Stimulated activated CD4-positive, alpha-beta T cell treated with anti-CD3 and anti-CD28 coated beads, Interleukin-2, amount 100 ng/mL, for 24 hours (primary cell): ENCODE measurements around the gene USH2A.
"Not testable (repeated sequence)": the region's sequence is repeated elsewhere in the genome, so short reads cannot be mapped to it uniquely, and the experiment has no call there.

Experiments
- DNase-seq, 2 donors: peaks; one replicate each; pipeline ENCODE4 v3.0.0-alpha.2; 2020

The USH2A gene

DNA sequence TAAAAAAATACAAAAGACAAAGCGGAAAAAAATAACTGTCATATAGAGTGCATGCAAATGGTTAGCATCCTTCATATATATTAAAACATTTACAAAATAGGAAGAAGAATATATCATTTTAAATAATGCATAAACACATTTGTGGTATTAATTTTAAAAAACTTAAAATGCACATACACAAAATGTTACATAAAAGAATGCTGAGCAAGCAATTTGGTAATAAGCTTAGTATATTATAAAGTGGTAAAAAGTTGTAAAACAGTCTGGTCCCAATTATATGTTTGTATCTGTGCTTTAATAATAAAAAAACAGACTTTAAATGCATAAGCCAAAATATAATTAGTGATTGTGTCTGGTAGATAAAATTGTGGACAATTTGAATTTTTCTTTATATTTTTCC lies 394.6 kb downstream of the USH2A start:
- no peak for DNase-seq

DNA sequence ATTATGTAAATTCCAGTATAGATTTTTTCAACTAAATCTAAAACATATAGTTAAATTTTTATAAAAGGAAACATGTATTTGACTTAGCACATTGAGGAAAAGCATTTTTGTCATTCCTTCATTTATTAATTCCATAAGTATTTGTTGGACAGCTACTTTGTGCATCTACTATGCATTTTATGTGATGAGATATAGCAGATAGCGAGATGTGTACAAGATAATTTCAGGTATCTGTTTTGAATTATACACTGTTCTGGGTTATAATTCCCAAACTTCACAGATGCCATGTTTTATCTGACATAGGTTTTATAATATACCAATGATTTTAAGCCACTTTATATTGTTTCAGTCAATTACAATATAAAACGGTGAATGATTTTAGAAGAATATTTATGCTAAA lies 398.7 kb downstream of the USH2A start:
- no peak for DNase-seq

DNA sequence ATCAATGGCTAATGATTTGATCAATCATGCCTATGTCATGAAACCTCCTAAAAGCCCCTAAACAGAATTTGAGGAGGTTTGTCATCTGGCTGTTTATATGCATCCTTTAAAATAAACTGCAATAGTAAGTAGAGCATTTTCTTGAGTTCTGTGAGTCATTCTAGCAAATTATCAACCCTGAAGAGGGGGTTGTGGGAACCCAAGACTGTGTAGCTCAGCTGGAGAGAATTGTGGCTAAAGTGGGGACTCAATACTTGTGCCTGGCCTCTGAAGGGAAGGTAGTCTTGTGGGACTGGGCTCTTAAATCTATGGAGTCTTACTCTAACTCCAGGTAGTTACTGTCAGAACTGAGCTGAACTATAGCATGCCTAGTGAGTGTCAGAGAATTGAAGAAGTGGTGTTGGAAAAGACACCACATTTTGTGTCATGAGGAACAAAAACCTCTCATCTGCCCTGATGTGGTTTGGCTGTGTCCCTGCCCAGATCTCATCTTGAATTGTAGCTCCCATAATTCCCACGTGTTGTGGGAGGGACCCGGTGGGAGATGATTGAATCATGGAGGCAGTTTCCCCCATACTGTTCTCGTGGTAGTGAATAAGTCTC lies 402.4 kb downstream of the USH2A start:
- no peak for DNase-seq

DNA sequence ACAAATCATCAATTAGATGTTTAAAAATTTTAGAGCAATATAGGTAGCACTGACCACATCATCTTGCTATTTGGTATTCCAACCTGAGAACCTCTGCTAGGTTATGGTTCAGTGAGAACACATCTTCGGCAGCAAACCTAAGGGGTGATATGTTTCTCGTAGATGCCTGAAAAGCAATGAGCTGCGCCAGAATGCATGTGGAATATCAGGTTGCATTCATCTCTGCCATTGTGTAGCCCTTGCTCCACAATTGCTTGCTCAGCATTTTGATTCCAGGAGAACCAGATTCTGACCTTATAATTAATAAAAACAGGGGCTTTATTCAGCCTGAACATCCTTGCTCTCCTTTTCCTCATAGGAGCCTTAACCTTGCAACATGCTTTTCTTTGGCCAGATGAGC lies 408.1 kb downstream of the USH2A start:
- DNase-seq, result no peak

DNA sequence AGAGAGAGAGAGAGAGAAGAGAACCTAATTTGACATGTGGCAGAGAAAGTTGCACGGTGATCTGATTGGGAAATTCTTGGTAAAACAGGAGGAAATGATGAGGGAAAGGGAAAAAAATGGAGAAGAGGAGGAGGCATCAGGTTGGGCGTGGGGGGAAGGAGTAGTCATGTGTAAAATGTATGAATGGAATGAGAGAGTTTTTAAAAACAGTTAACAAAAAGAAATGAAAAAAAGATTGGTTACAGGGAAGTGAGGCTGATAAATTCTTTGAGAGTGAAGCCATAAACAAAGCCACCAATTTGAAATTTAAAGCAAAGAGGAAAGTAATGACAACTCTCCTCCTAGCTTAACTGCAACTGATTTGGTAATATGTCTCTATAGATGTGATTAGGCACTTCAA lies 409.2 kb downstream of the USH2A start:
- DNase-seq, result no peak

DNA sequence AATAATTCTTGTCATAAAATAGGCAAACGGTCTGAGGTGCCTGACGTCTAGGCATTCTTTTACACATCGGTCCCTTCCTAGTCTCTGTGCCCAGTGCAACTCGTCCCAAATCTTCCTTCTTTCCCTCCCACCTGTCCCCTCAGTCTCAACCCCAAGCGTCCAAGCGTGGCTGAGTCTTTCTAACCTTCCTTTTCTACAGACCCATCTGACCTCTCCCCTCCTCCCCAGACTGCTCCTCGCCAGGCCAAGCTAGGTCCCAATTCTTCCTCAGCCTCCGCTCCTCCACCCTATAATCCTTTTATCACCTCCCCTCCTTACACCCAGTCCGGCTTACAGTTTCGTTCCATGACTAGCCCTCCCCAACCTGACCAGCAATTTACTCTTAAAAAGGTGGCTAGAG lies 413.8 kb downstream of the USH2A start:
- not testable (repeated sequence) for DNase-seq

DNA sequence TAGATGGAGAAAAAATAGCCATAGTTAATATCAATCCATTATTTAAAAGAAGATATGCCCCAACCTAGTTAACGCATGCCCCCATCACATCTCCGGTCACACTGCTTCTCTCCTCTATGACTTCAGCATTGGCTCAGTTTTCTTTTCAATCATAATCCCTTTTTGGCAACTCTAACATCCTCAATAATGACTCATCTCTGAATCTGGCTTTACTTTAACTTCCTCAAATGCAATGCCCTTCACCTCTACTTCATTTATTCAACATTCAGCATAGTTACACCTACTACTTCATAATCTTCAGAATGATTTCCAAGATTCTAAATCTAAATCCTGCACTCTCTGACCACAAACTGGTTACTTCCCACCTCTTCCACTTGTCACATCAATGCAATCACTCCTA lies 417.3 kb downstream of the USH2A start:
- DNase-seq, result no peak

DNA sequence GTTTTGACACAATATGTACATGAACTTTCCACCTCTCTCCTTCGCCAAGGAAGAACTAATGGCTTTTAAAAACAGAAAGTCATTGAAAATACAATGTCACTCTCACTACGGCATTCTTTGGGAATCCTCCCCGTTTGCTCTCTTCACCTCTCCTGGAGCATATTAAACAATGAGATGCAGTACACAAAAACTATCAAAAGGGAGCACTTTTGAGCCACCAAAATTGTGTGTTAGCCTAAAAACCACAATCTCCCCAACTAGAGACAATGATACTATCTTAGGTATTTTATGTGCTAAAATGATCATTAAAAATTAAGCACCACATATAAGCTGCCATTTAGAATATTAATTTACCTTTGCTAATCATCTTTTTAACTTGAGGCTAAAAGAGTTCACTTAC lies 430.6 kb downstream of the USH2A start:
- DNase-seq, result no peak

DNA sequence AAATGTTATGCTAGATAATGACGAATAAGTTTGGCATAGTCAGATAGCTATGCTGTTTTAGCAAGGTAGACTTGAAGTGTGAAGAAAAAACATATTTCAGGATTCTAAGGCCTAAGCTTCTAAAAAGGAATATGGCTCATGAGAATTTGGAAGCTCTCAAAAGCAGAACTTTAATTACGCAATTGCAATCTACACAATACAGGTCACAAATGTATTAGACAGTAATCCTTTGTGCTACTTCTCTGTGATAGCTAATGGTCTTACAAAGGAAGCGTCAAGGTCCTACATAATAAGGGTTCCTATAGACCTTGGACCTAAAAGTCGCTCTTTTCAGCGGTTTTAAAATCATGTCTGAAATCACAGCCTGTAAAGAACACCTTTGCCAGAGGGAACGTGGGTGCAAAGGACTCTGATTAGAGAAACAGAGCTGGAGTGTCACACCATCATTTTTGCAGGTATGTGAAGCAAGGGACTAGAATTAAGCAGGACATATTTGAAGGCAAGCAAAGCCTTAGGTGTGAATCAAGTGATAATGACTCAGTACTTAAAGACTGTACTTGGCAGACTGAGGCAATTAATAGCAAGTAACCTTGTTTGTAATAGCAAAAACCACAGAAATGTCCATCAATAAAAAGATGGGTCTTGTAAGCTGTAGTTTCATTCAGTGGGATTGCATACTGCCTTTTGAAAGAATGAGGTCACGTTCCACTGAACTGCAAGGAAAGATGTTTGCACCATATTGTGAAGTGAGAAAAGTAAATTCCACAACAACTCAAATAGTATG lies 436.0 kb downstream of the USH2A start:
- no peak for DNase-seq

DNA sequence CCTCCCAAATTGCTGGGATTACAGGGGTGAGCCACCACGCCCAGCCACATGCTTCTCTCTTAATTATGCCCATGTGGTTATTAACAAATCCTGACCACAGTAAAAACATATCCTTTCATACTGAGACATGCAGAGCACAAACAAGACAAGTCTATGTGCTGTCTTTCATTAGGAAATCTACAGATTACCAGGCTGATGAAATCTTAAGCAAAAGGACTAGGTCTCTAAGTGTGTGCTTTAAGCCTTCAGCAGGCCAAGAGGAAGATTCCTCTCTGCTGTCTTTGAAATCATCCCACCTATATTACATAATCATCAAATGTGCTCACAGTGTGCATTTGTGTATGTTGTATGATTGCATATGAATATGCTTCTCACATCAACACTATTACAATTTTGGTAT lies 436.8 kb downstream of the USH2A start:
- DNase-seq, result no peak

DNA sequence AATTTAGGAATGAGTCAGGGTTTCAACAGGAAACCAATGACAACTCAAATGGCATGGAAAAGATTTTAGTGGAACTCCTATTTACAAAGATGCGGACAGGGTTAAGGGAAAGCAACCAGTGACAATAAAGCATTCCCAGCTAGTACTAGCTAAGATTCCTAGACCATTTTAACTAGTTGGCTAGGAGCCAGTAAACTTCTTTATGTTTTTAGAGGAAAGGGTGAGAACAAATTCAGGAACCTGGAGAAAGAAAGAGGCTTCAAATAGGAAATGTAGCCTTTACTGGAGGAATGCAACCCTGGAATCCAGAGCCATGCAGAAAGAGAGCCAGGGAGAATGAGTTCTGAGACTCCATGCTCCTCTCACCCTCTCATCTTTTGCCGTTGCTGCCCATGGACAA lies 439.6 kb downstream of the USH2A start:
- DNase-seq, result no peak

DNA sequence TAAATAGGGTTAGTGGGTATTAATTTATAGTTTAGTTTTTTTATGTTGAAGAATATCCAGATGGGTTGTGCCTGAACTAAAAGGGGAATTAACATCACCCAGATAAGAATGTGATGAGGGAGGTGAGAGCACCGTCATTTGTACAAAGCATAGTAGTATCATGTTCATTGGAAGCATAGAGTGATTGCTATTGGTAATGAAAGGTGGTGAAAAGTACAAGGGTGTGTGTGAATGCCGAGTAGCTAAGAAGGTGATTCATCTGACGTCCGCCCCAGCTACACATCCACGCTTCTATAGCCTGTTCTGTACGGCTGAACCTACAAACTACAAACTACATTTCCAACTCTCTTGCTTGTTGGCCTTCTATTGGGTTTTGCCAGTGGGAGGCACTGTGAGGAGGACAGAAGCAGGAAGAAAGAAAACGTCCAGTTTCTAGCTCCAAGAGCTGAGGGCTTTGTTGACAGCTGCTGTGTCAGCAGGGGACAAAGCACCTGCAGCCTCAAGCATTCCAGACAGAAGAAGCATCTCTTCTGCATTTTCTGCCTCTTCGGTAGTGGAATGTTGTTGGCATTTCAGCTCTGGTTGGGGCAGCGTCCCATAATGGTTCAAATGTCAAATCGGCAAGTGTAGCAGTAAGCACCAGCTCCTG lies 451.3 kb downstream of the USH2A start:
- DNase-seq, result no peak

DNA sequence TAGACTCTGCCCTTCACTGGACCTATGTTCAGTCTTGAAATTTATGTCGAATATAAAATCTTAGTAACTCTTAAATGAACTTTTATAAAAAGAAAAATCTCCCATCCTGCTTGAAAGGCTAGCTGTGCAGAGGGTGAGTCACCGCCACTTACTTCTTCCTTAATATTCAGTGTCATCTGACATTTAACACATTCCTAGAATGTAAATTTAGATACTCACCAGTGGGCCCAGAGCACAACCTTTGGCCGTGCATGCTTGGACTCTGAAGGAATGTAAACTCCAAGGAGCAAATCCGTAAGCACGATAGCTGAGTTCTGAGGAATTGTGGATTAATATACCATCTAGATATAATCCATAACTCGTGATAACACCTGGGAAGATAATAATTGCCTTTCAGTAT lies 452.8 kb downstream of the USH2A start:
- no peak for DNase-seq

DNA sequence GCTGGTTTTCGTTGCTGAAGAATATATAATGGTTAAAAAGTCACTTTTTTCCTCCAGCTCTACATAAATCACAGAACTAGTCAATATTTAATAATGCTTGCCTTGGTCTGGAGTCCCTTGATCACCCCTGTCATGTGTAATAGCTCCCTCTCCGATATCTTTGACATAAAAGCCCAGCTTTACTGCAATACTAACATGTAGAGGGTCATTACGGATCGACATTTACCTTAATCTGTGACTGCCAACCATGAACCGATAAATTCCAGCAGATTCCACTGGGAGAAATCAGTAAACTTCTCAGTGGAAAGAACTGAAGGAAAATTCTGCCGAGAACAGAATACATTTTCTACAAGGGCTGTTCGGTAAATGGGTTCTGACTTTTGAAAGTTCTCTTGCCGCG lies 459.6 kb downstream of the USH2A start:
- no peak for DNase-seq

DNA sequence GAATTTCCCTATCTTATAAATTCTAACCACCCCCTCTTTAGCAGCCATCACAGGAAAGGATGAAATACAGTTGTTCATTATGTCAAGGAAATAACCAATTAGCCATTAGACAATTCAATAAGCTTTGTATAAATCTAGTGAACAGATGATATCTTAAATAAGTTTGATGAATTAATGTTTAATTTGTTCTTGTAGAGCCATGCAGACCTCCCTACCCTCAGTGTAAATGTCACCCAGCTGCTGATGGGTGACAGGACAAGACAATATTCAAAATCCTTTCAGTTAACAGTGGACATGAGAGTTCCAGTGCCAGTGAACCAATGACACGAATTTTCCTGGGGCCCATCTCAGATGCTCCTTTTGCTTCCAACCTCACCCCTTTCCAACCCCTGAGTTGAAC lies 460.2 kb downstream of the USH2A start:
- DNase-seq, result no peak

DNA sequence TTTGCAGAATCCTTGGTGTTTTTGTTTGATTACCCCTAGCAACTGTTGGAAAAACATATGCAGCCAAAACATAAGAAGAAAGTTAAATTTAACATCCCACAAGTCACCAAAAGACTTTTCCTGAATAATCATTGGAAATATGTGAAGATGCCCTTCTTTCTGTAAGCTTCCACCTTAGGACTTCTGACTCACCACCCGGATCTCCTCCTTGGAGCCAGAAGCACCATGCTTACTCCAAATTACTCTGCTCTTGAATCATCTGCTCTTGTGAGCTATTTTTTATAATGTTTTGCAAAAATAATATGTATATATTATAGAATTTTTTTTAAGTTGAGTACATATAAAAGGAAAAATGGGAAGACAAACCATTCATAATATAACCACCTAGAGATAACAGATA lies 464.4 kb downstream of the USH2A start:
- no peak for DNase-seq

DNA sequence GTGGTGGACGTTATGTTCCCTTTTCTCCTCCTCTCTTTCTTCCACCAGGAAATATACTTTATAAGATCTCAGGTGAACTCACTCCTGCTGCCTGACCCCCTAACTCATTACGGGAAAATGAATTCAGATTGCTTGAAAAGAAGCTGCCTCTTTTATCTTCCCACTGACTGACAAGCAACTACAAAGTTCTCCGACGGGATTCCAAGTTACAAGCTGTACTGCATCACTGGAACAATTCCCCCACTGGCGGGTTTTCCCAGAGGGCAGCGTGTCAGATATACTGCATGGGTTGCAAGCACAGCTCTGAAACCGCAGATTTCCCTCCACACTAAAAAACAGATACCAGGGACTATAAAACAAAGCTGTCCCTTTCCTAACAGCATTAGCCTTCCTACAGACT lies 465.6 kb downstream of the USH2A start:
- no peak for DNase-seq

DNA sequence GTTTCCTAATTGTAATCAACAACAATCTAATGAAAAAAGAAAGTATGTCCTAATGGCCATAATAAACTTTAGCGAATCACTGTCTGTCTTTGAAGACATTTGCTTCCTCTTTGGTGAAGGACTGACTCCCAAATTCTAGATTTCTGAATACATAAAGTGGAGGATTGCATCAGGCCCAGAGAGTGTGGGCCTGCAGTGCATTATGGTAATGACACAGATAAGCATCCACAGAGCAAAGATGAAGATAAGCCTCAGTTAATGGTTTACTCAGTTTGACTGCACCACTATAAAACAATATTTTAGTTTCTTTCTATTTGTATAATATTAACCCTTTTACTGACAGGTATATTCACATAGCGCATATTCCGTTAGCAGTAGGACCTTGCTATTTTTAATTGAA lies 490.7 kb downstream of the USH2A start:
- no peak for DNase-seq

DNA sequence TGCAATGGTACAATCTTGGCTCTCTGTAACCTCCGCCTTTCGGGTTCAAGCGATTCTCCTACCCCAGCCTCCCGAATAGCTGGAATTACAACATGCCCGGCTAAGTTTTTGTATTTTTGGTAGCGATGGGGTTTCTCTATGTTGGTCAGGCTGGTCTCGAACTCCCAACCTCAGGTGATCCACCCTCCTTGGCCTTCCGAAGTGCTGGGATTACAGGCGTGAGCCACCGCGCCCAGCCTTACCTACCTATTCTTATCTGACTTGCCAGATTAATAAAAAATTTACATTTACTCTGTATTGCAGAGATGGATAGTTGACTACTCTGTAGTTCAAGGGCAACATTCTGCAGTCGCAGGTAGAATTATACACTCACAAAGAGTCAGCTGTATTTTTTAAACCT lies 496.6 kb downstream of the USH2A start:
- no peak for DNase-seq

DNA sequence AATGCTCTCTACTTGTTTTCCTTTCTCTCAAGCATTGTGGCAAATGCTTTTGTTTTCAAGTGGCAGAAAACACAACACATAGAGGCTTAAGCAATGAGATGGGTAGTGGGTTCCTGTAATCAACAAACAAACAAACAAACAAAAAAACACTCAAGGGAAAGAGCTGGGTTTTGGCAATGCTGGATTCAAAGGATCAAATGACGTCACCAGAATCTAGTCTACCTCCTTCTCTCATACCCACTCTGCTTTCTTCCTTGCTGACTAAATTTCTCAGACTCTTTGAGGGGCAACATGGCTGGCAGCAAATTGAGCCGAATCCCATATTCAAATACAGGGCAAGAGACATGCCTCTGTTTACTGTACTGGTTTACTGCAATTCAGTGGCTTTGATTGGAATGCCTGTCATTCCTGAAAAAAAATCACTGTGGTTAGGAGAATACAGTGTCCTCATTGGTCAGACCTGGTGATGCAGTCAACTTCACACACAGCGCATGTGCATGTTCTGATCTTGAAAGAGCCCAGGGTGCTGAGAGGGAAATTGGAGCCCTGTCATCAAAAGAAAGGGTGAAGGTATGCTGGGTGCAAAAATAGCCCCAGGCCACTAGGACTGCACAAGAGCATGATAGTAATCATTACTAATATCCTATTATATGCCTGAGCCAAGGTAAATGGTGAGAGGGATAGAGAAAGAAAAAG lies 500.0 kb downstream of the USH2A start:
- no peak for DNase-seq

DNA sequence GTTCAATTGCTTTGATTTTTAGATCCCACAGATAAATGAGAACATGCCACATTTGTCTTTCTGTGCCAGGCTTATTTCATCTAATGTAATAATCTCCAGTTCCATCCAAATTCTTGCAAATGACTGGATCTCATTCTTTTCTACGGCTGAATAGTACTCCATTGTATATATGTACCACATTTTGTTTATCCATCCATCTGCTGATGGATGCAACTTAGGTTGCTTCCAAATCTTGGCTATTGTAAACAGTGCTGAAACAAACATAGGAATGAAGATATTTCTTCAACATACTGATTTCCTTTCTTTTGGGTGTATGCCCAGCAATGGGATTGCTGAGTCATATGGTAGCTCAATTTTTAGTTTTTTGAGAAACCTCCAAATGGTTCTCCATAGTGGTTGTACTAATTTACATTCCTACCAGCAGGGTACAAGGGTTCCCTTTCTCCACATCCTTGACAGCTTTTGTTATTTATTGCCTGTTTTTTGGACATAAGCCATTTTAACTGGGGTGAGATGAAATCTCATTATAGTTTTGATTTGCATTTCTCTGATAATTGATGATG lies 511.8 kb downstream of the USH2A start:
- no peak for DNase-seq

DNA sequence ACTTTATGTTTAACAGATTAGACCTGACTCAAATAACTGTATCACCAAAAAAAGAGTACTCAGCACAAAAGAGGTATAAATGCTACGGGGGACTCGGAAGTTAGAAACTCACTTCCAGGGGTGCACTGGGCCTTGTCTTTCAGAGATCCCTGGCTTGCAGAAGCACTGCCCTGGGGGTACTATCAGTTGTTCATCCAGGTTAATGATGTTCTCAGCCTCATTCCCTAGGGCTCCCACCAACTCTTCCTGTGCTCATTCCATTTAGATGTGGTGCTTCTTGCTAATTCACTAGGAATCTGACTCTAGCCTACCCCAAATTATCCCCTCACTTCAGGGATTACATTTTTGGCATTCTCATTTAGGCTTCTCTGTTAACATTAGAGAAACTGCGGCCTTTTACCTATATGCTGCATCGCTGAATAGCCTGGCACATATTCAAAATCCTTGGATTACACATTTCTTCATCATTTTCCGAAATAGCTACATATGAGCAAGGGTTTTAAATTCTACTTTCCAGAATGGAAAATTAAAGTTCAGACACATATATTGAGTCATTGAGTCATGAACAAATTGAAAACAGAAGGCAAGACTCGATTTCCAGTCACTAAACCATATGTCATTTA lies 517.6 kb downstream of the USH2A start:
- no peak for DNase-seq

DNA sequence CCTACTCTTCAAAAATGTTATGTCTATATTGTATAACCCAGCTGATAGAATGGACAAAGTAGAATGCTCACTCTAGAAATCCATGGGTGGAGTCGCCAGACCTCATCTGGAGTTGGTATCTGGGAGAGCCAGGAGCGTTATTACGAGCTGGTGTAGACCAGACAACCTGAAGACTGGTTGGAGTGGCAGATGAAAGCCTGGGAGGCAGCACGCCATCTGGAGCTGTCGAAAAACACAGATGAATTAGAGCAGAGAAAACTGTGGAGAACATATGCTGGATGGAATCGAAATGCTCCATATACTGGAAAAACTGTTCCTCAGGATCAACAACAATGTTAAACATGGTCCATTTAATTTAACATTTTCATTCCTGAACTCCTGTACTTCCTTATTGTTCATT lies 522.6 kb downstream of the USH2A start:
- DNase-seq, result no peak
